Measurements from ENCODE around the gene KPNA2. TPM values are rescaled to one million over a fixed set of nuclear protein-coding genes. Genes with fewer than 3 reads are reported as not detected.
"Not testable (repeated sequence)": the region's sequence is repeated elsewhere in the genome, so short reads cannot be mapped to it uniquely, and the experiment has no call there.

KPNA2 gene
- total RNA-seq, 3 donors from 2014 or later: 19.7 to 21.9 (median 20.5) TPM

- TF ChIP-seq POLR2AphosphoS5 (IDR thresholded peaks at IDR 0.05) (no peak), POLR2A (IDR thresholded peaks at IDR 0.05) (no peak), CTCF (IDR thresholded peaks at IDR 0.05) (no peak)
These were observed 11.8 kb downstream of the KPNA2 start for GRCh38 chr17:68047153-68047846.

GRCh38 chr17:68047890-68048542, 12.5 kb downstream of the KPNA2 start:
- H3K9me3 ChIP-seq; H3K4me3 ChIP-seq; H3K27me3 ChIP-seq; H3K4me1 ChIP-seq; H3K36me3 ChIP-seq; DNase-seq (ENCODE audit: low spot score in 2 of 2); intact Hi-C loops (cut with DNase I; ENCODE audit: low total_unique reads): not testable (repeated sequence)
- peak overlapping the region in 1 of 2 donors; percentile 25 for H3K27ac ChIP-seq

More at GRCh38 chr17:68047153-68047846, 11.8 kb downstream of the KPNA2 start:
- Histone ChIP-seq H3K27ac (no peak overlapping the region), H3K27me3 (no peaks in the 10 kb centered on the region), H3K4me3 (no peak overlapping the region), H3K9me3 (no peaks in the 10 kb centered on the region), H3K36me3 (peaks cover 3% of the 10 kb centered on the region), H3K4me1 (no peaks in the 10 kb centered on the region)
- intact Hi-C loops (cut with DNase I; ENCODE audit: low total_unique reads): no loop called here
- no peak for DNase-seq (ENCODE audit: low spot score in 2 of 2)

GRCh38 chr17:68048996-68049395, 13.5 kb downstream of the KPNA2 start:
- Histone ChIP-seq H3K4me1 (peaks cover 0 to 5% of the 10 kb centered on the region in 2 donors), H3K27ac (no peak overlapping the region), H3K27me3 (no peaks in the 10 kb centered on the region), H3K9me3 (no peaks in the 10 kb centered on the region), H3K4me3 (no peak overlapping the region), H3K36me3 (no peaks in the 10 kb centered on the region)
- intact Hi-C loops (cut with DNase I; ENCODE audit: low total_unique reads): no loop called here
- no peak for DNase-seq (ENCODE audit: low spot score in 2 of 2)
- TF ChIP-seq POLR2A (IDR thresholded peaks at IDR 0.05) (no peak), POLR2AphosphoS5 (IDR thresholded peaks at IDR 0.05) (no peak), CTCF (IDR thresholded peaks at IDR 0.05) (no peak)

GRCh38 chr17:68049812-68050437, 14.4 kb downstream of the KPNA2 start:
- DNase-seq (ENCODE audit: low spot score in 2 of 2); intact Hi-C loops (cut with DNase I; ENCODE audit: low total_unique reads): not testable (repeated sequence)

GRCh38 chr17:68051321-68052312, 16.1 kb downstream of the KPNA2 start:
- H3K4me1 ChIP-seq: peaks cover 0 to 11% of the 10 kb centered on the region in 2 donors
- H3K9me3 ChIP-seq; intact Hi-C loops (cut with DNase I; ENCODE audit: low total_unique reads); H3K36me3 ChIP-seq; DNase-seq (ENCODE audit: low spot score in 2 of 2); H3K27ac ChIP-seq; H3K4me3 ChIP-seq; H3K27me3 ChIP-seq: not testable (repeated sequence)

More at GRCh38 chr17:68049812-68050437, 14.4 kb downstream of the KPNA2 start:
- H3K4me3 ChIP-seq, H3K27me3 ChIP-seq, H3K36me3 ChIP-seq, H3K27ac ChIP-seq, H3K9me3 ChIP-seq: not testable (repeated sequence)
- peaks cover 0 to 11% of the 10 kb centered on the region in 2 donors for H3K4me1 ChIP-seq

GRCh38 chr17:68052810-68053209, 17.3 kb downstream of the KPNA2 start:
- DNase-seq (ENCODE audit: low spot score in 2 of 2): no peak
- H3K27ac ChIP-seq: peak overlapping the region in 1 of 2 donors; percentile 87
- TF ChIP-seq POLR2AphosphoS5 (IDR thresholded peaks at IDR 0.05): no peak
- TF ChIP-seq CTCF (IDR thresholded peaks at IDR 0.05): no peak
- TF ChIP-seq POLR2A (IDR thresholded peaks at IDR 0.05): no peak

More at GRCh38 chr17:68052810-68053209, 17.3 kb downstream of the KPNA2 start:
- intact Hi-C loops (cut with DNase I; ENCODE audit: low total_unique reads): no loop called here
- H3K4me1 ChIP-seq: peaks cover 0 to 11% of the 10 kb centered on the region in 2 donors
- no peaks in the 10 kb centered on the region for H3K27me3 ChIP-seq
- no peaks in the 10 kb centered on the region for H3K9me3 ChIP-seq
- no peak overlapping the region for H3K4me3 ChIP-seq
- no peaks in the 10 kb centered on the region for H3K36me3 ChIP-seq

All from breast epithelium (tissue), 4 donors.